Prostate gland (tissue), 2 donors: ENCODE results near the gene ANKRD39.
A peak's percentile ranks its signal among the peaks of the same experiment; 100 is the strongest.

Source experiments
- POLR2AphosphoS5 ChIP-seq: sonication (generic); formaldehyde crosslinking; IDR thresholded peaks from one replicate; pipeline ENCODE4 v1.6.1; 2017; ENCODE audit warnings: antibody characterized with exemption
- TF ChIP-seq, protein P1 (sequence below), 4 experiments: fragments of 200-600 bp in 2 of 4; fragments of 450-650 bp in 2 of 4; sonication (generic) in 2 of 4; IDR thresholded peaks; 1 replicate in 3 of 4; 2 replicates in 1 of 4; pipeline ENCODE4 v1.5.1; 2016 to 2019; ENCODE audit warnings: antibody characterized with exemption in 4 of 4, mild to moderate bottlenecking in 2 of 4, moderate library complexity in 2 of 4

- TF ChIP-seq POLR2AphosphoS5: peak; percentile 87
- TF ChIP-seq, protein P1, sequence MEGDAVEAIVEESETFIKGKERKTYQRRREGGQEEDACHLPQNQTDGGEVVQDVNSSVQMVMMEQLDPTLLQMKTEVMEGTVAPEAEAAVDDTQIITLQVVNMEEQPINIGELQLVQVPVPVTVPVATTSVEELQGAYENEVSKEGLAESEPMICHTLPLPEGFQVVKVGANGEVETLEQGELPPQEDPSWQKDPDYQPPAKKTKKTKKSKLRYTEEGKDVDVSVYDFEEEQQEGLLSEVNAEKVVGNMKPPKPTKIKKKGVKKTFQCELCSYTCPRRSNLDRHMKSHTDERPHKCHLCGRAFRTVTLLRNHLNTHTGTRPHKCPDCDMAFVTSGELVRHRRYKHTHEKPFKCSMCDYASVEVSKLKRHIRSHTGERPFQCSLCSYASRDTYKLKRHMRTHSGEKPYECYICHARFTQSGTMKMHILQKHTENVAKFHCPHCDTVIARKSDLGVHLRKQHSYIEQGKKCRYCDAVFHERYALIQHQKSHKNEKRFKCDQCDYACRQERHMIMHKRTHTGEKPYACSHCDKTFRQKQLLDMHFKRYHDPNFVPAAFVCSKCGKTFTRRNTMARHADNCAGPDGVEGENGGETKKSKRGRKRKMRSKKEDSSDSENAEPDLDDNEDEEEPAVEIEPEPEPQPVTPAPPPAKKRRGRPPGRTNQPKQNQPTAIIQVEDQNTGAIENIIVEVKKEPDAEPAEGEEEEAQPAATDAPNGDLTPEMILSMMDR (IDR thresholded peaks at IDR 0.05): peak; percentile 70 to 99 (median 96)
Measured at GRCh38 chr2:96857667-96858372, at the start of gene ANKRD39.
